ENCODE data around the gene RNPS1.

Gene RNPS1

DNA sequence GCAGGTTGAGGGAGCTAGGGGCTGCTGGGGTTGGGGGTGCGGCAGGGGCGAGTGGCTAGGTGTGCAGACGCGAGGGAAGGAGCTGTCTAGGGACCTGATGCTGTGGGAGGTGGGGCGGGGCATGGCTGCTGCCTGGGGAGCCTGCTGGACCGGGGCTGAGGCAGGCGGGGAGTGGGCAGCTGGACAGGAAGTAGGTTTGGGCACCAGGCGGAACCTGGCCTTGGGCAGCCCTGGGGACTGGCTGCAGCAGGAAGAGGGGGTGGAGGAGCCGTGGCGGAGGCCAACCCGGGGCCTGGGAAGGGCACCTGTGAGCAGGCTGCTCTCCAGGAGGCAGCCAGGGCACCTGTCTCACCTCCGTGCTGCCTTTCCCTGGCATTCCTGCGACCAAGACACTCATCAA is 37.5 kb downstream of the RNPS1 start:
- TF ChIP-seq, protein P1, sequence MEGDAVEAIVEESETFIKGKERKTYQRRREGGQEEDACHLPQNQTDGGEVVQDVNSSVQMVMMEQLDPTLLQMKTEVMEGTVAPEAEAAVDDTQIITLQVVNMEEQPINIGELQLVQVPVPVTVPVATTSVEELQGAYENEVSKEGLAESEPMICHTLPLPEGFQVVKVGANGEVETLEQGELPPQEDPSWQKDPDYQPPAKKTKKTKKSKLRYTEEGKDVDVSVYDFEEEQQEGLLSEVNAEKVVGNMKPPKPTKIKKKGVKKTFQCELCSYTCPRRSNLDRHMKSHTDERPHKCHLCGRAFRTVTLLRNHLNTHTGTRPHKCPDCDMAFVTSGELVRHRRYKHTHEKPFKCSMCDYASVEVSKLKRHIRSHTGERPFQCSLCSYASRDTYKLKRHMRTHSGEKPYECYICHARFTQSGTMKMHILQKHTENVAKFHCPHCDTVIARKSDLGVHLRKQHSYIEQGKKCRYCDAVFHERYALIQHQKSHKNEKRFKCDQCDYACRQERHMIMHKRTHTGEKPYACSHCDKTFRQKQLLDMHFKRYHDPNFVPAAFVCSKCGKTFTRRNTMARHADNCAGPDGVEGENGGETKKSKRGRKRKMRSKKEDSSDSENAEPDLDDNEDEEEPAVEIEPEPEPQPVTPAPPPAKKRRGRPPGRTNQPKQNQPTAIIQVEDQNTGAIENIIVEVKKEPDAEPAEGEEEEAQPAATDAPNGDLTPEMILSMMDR (IDR thresholded peaks at IDR 0.05; ENCODE audit: low read depth, low read length) = no peak

DNA sequence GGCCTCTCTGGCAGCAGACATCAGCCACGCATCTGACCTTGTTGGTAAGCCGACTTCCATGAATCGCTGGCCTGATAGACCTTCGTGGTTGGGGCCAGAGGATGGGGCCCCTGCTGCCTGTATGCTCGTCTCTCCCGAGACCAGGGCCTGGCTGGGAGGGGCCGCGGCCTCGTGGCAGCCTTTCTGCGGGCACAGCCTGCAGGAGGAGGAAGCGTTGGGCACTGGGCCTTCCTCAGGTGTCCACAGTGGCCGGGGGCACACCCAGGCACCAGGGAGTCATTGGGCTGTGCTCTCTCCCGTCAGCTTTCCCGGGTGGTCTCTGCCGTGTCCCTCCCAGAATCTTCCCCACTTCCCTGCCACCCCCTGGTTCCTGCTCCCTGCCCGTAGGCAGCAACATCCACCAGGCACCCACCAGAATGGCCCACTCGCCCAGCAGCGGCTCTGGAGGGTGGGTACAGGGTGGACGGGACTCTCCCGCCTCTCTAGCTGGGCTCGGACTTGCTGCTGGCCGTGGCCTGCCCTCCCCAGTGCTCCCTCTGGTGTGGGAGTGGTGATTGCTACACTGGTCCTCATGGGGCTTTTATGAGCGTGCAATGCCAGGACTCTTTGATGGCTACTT is 38.2 kb downstream of the RNPS1 start:
- TF ChIP-seq, protein P1 (IDR thresholded peaks at IDR 0.05; ENCODE audit: low read depth, low read length) = no peak
- H3K27me3 ChIP-seq = no peaks in the 10 kb centered on the region
- peaks cover 63% of the 10 kb centered on the region for H3K36me3 ChIP-seq
- no peak overlapping the region for H3K4me3 ChIP-seq (ENCODE audit: low read depth, low read length)
- H3K4me1 ChIP-seq = no peaks in the 10 kb centered on the region
- DNase-seq = no peak
- no peaks in the 10 kb centered on the region for H3K9me3 ChIP-seq

More for the DNA sequence above, 37.5 kb downstream of the RNPS1 start:
- H3K4me1 ChIP-seq = no peaks in the 10 kb centered on the region
- H3K9me3 ChIP-seq = no peaks in the 10 kb centered on the region
- no peak overlapping the region for H3K4me3 ChIP-seq (ENCODE audit: low read depth, low read length)
- peaks cover 70% of the 10 kb centered on the region for H3K36me3 ChIP-seq
- no peak for DNase-seq
- no peaks in the 10 kb centered on the region for H3K27me3 ChIP-seq

DNA sequence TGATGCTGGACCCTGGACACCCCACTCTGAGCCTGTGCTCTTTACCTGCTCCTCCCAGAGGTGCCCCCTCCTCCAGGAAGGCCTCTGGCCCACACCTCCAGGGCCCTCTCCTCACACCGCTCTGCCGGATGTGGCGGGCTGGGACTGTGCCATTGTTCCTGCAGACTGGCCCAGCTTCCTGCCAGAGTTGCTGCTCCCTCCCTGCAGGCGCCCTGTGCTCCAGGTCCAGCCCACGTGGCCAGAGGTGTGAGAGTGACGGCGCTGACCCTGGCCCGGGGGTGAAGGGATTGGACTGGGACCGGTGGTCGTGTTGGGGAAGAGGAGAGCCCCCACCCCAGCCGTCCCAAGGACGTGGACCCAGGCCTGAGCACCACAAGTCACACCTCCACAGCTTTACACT is 38.8 kb downstream of the RNPS1 start:
- TF ChIP-seq, protein P1 (IDR thresholded peaks at IDR 0.05; ENCODE audit: low read depth, low read length) = no peak
- Histone ChIP-seq H3K4me3 (ENCODE audit: low read depth, low read length) (no peak overlapping the region), H3K27me3 (no peaks in the 10 kb centered on the region), H3K4me1 (no peaks in the 10 kb centered on the region), H3K36me3 (peaks cover 59% of the 10 kb centered on the region), H3K9me3 (no peaks in the 10 kb centered on the region)
- DNase-seq = no peak

DNA sequence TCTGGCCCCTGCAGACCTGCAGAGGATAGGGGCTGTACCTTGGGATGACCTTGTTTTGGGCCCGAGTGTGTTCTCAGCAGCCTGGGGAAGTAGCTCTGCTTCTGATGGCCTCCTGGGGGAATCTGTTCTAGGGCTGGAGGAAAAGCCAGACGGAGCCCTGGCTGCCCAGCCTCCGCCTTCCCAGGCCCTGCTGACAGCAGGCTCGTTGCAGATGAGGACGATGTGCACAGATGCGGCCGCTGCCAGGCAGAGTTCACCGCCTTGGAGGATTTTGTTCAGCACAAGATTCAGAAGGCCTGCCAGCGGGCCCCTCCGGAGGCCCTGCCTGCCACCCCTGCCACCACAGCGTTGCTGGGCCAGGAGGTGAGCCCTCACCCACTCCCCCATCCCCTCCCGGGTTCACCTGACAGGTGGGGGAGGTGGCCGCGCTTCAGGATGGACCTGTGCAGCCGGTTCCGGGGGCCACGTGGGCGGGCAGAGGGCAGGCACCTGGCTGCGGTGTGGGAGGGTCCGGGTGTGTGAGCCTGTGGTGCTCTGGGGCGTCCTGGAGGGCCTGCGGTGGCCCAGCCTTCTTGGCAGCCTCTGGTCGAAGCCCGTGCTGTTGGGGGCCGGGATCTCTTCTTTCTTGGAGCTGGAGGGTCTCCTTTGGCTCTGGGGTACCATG is 39.6 kb downstream of the RNPS1 start:
- no peaks in the 10 kb centered on the region for H3K4me1 ChIP-seq
- no peak overlapping the region for H3K4me3 ChIP-seq (ENCODE audit: low read depth, low read length)
- peaks cover 51% of the 10 kb centered on the region for H3K36me3 ChIP-seq
- H3K9me3 ChIP-seq = no peaks in the 10 kb centered on the region
- no peak for DNase-seq
- H3K27me3 ChIP-seq = no peaks in the 10 kb centered on the region
- TF ChIP-seq, protein P1 (IDR thresholded peaks at IDR 0.05; ENCODE audit: low read depth, low read length) = no peak

DNA sequence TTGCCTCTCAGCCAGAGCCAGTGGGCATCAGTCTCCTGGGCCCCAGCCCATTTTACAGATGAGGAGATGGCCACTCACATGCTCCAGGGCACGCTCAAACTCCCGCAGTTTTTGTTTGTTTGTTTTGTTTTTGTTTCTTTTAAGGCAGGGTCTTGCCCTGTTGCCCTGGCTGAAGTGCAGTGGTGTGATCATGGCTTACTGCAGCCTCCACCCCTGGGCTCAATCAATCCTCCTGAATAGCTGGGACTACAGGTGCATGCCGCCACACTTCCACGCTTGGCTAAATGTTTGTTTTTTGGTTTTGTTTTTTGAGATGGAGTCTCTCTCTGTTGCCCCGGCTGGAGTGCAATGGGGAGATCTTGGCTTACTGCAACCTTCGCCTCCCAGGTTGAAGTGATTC is 41.0 kb downstream of the RNPS1 start:
- TF ChIP-seq, protein P1 (IDR thresholded peaks at IDR 0.05; ENCODE audit: low read depth, low read length) = no peak
- H3K36me3 ChIP-seq = peaks cover 37% of the 10 kb centered on the region
- H3K27me3 ChIP-seq = no peaks in the 10 kb centered on the region
- no peak for DNase-seq
- no peak overlapping the region for H3K4me3 ChIP-seq (ENCODE audit: low read depth, low read length)
- H3K9me3 ChIP-seq = no peaks in the 10 kb centered on the region
- H3K4me1 ChIP-seq = no peaks in the 10 kb centered on the region

DNA sequence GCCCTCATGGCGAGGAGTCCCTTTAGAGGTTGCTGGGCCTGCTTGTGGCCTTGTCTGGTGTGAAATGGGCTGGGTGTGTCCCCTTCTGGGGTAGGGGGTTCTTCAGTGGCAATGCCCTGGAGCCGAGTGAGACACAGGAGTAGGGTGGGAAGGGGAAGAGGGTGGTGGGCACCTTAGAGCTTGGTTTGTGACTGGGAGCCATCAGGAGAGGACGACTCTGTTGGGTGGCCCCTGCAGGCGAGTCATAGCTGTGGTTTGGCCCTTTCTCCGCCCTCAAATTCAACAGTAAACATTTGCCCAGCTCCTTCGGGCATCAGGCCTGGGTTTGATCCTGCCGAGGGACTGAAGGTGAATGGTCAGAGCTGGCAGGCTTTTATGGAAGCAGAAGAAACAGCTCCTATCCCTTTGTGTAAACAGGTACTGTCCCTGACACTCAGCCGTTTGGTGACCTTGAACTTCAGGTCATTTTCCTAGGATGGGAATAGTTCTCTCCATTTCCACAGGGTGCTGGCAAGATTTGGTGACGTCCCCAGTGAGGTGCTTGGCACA is 41.6 kb downstream of the RNPS1 start:
- no peak overlapping the region for H3K4me3 ChIP-seq (ENCODE audit: low read depth, low read length)
- no peak for DNase-seq
- H3K36me3 ChIP-seq = peaks cover 31% of the 10 kb centered on the region
- no peaks in the 10 kb centered on the region for H3K4me1 ChIP-seq
- H3K27me3 ChIP-seq = no peaks in the 10 kb centered on the region
- TF ChIP-seq, protein P1 (IDR thresholded peaks at IDR 0.05; ENCODE audit: low read depth, low read length) = no peak
- H3K9me3 ChIP-seq = no peaks in the 10 kb centered on the region
